Measurements from ENCODE around the gene PKNOX2.

Gene PKNOX2

GRCh38 chr11:125358254-125358840, 193.8 kb downstream of the PKNOX2 start:
- DNase-seq (ENCODE audit: extremely low read depth, low read depth), result no peak
- no peak for TF ChIP-seq CTCF (IDR thresholded peaks at IDR 0.05; ENCODE audit: low read depth, low read length)

- no peak for TF ChIP-seq CTCF (IDR thresholded peaks at IDR 0.05; ENCODE audit: low read depth, low read length)
- DNase-seq (ENCODE audit: extremely low read depth, low read depth), result no peak
Measured at GRCh38 chr11:125359130-125359529, 194.6 kb downstream of the PKNOX2 start.

- DNase-seq (ENCODE audit: extremely low read depth, low read depth), result no peak
- TF ChIP-seq CTCF (IDR thresholded peaks at IDR 0.05; ENCODE audit: low read depth, low read length), result no peak
Measured at GRCh38 chr11:125360066-125360465, 195.5 kb downstream of the PKNOX2 start.

GRCh38 chr11:125364121-125364826, 199.7 kb downstream of the PKNOX2 start:
- no peak for TF ChIP-seq CTCF (IDR thresholded peaks at IDR 0.05; ENCODE audit: low read depth, low read length)
- DNase-seq (ENCODE audit: extremely low read depth, low read depth), result no peak

GRCh38 chr11:125365196-125365931, 200.8 kb downstream of the PKNOX2 start:
- TF ChIP-seq CTCF (IDR thresholded peaks at IDR 0.05; ENCODE audit: low read depth, low read length), result no peak
- no peak for DNase-seq (ENCODE audit: extremely low read depth, low read depth)

GRCh38 chr11:125367710-125368109, 203.2 kb downstream of the PKNOX2 start:
- no peak for DNase-seq (ENCODE audit: extremely low read depth, low read depth)
- no peak for TF ChIP-seq CTCF (IDR thresholded peaks at IDR 0.05; ENCODE audit: low read depth, low read length)

- no peak for TF ChIP-seq CTCF (IDR thresholded peaks at IDR 0.05; ENCODE audit: low read depth, low read length)
- DNase-seq (ENCODE audit: extremely low read depth, low read depth), result no peak
Measured at GRCh38 chr11:125368757-125369156, 204.2 kb downstream of the PKNOX2 start.
